Smooth muscle cell (in vitro differentiated cells): ENCODE data around the gene LINS1. TPM values are rescaled to one million over a fixed set of nuclear protein-coding genes. Genes with fewer than 3 reads are reported as not detected.

Experiments
- DNase-seq: peaks from one replicate; lab custom pipeline; 2025; ENCODE audit not compliant: unreplicated experiment; lab: John Stamatoyannopoulos, UW
- H2AFZ ChIP-seq: fragments of 200-600 bp; sonication (generic); 2 replicates; pipeline ENCODE4 v1.6.0; 2016; ENCODE audit warnings: antibody characterized with exemption, low read depth, mild to moderate bottlenecking
- H3F3A ChIP-seq: fragments of 200-600 bp; sonication (generic); 2 replicates; pipeline ENCODE4 v1.6.0; 2017; ENCODE audit warnings: antibody characterized with exemption, low read depth
- H3K27ac ChIP-seq: fragments of 200-600 bp; sonication (generic); 2 replicates; pipeline ENCODE4 v1.5.1; 2016; ENCODE audit warnings: low read depth, mild to moderate bottlenecking
- H3K27me3 ChIP-seq: fragments of 200-600 bp; sonication (generic); 2 replicates; pipeline ENCODE4 v1.6.1; 2016; ENCODE audit warnings: low read depth, mild to moderate bottlenecking
- H3K36me3 ChIP-seq: fragments of 200-600 bp; sonication (generic); 2 replicates; pipeline ENCODE4 v1.5.1; 2016; ENCODE audit warnings: low read depth
- H3K4me1 ChIP-seq: fragments of 200-600 bp; sonication (generic); 2 replicates; pipeline ENCODE4 v1.5.1; 2016; ENCODE audit warnings: low read depth
- H3K4me2 ChIP-seq: fragments of 200-600 bp; sonication (generic); 2 replicates; pipeline ENCODE4 v1.6.0; 2016; ENCODE audit warnings: mild to moderate bottlenecking
- H3K4me3 ChIP-seq: fragments of 200-600 bp; sonication (generic); 2 replicates; pipeline ENCODE4 v1.5.1; 2016; ENCODE audit warnings: mild to moderate bottlenecking
- H3K79me2 ChIP-seq: fragments of 200-600 bp; sonication (generic); 2 replicates; pipeline ENCODE4 v1.6.0; 2016; ENCODE audit warnings: low read depth, mild to moderate bottlenecking
- H3K9ac ChIP-seq: fragments of 200-600 bp; sonication (generic); 2 replicates; pipeline ENCODE4 v1.6.0; 2016; ENCODE audit warnings: low read depth
- H3K9me3 ChIP-seq: fragments of 200-600 bp; sonication (generic); replicated peaks from 2 replicates; pipeline ENCODE4 v1.5.1; 2016; ENCODE audit warnings: low read depth
- H4K20me1 ChIP-seq: fragments of 200-600 bp; sonication (generic); 2 replicates; pipeline ENCODE4 v1.6.0; 2016; ENCODE audit warnings: low read depth
- CTCF ChIP-seq: fragments of 200-600 bp; sonication (generic); IDR thresholded peaks from 2 replicates; pipeline ENCODE4 v1.5.1; 2017; ENCODE audit warnings: borderline replicate concordance, mild to moderate bottlenecking, antibody characterized with exemption; ENCODE audit not compliant: insufficient read depth, poor library complexity, severe bottlenecking
- WGBS: methylation state at CpG from one replicate; pipeline ENCODE4 v1.1.7; 2016; ENCODE audit warnings: low lambda C conversion rate; 5-methylcytosine and 5-hydroxymethylcytosine counted together
- polyA plus RNA-seq: library from polyadenylated mRNA; unstranded; fragments of >200 nt; fragmentation: Nextera tagmentation; extraction: Ambion mirVana; gene quantifications from 2 replicates; pipeline ENCODE4 v1.2.1, GENCODE V29; 2016
- total RNA-seq: library from RNA; depleted of rRNA; stranded (reverse); fragments of >200 nt; gene quantifications from 2 replicates; pipeline ENCODE4 v1.2.3, GENCODE V29; 2014

The LINS1 gene
- total and polyA plus RNA-seq, 2 experiments from 2014 or later = 6.0 to 9.2 TPM

GRCh38 chr15:100533886-100534285, 68.1 kb downstream of the LINS1 start:
- no peak for DNase-seq
- H3K27me3 ChIP-seq = no peaks in the 10 kb centered on the region
- no peak overlapping the region for H3K4me2 ChIP-seq
- H3K36me3 ChIP-seq = no peaks in the 10 kb centered on the region
- no peaks in the 10 kb centered on the region for H3K4me1 ChIP-seq
- no peaks in the 10 kb centered on the region for H3F3A ChIP-seq
- H2AFZ ChIP-seq = no peak overlapping the region
- no peaks in the 10 kb centered on the region for H3K79me2 ChIP-seq
- H3K9me3 ChIP-seq = no peaks in the 10 kb centered on the region
- WGBS = 40% methylated on average over 1 of the region's 1 CpG
- no peaks in the 10 kb centered on the region for H4K20me1 ChIP-seq
- H3K9ac ChIP-seq = no peak overlapping the region
- no peak overlapping the region for H3K27ac ChIP-seq
- no peak for TF ChIP-seq CTCF
- no peak overlapping the region for H3K4me3 ChIP-seq

GRCh38 chr15:100531823-100532327, 70.1 kb downstream of the LINS1 start:
- DNase-seq = no peak
- Histone ChIP-seq H2AFZ (no peak overlapping the region), H3K79me2 (no peaks in the 10 kb centered on the region), H3K9me3 (no peaks in the 10 kb centered on the region), H3K27ac (no peak overlapping the region), H3K4me3 (no peak overlapping the region), H3K9ac (no peak overlapping the region), H3K36me3 (no peaks in the 10 kb centered on the region), H3F3A (no peaks in the 10 kb centered on the region), H4K20me1 (no peaks in the 10 kb centered on the region), H3K4me2 (no peak overlapping the region), H3K27me3 (no peaks in the 10 kb centered on the region), H3K4me1 (no peaks in the 10 kb centered on the region)
- no peak for TF ChIP-seq CTCF
- 92% methylated on average over 11 of the region's 11 CpGs for WGBS

GRCh38 chr15:100531204-100531603, 70.8 kb downstream of the LINS1 start:
- no peak for TF ChIP-seq CTCF
- Histone ChIP-seq H2AFZ (no peak overlapping the region), H3K79me2 (no peaks in the 10 kb centered on the region), H3K9ac (no peak overlapping the region), H3K36me3 (no peaks in the 10 kb centered on the region), H3K9me3 (no peaks in the 10 kb centered on the region), H3K4me2 (no peak overlapping the region), H3F3A (no peaks in the 10 kb centered on the region), H3K4me1 (no peaks in the 10 kb centered on the region), H3K27ac (no peak overlapping the region), H4K20me1 (no peaks in the 10 kb centered on the region), H3K4me3 (no peak overlapping the region), H3K27me3 (no peaks in the 10 kb centered on the region)
- 89% methylated on average over 4 of the region's 4 CpGs for WGBS
- DNase-seq = no peak

GRCh38 chr15:100529556-100529955, 72.4 kb downstream of the LINS1 start:
- H3K27me3 ChIP-seq = no peaks in the 10 kb centered on the region
- H3K36me3 ChIP-seq = no peaks in the 10 kb centered on the region
- H3K4me3 ChIP-seq = no peak overlapping the region
- H3K9ac ChIP-seq = no peak overlapping the region
- no peaks in the 10 kb centered on the region for H3F3A ChIP-seq
- TF ChIP-seq CTCF = no peak
- no peaks in the 10 kb centered on the region for H4K20me1 ChIP-seq
- H2AFZ ChIP-seq = no peak overlapping the region
- no peaks in the 10 kb centered on the region for H3K79me2 ChIP-seq
- H3K9me3 ChIP-seq = no peaks in the 10 kb centered on the region
- no peak overlapping the region for H3K27ac ChIP-seq
- H3K4me1 ChIP-seq = no peaks in the 10 kb centered on the region
- H3K4me2 ChIP-seq = no peak overlapping the region
- no peak for DNase-seq
- WGBS = 94% methylated on average over 2 of the region's 2 CpGs
